ENCODE results near the gene ZNF454.

The ZNF454 gene

DNA sequence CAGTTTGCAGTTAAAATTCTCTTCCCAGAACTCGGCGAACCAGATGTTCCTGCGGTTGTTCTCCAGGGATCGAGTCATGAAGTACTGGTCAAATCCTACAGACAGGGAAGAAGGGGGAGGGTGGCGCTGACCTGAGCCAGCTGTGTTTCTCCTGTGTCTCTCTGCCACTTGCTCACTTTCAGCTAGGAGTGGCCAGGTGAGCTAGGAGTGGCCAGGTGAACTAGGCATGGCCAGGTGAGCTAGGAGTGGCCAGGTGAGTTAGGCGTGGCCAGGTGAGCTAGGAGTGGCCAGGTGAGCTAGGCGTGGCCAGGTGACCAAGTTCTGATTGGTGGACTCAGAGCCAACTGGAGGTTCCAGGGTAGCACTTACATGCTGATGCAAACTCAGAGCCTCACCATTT lies 48.3 kb downstream of the ZNF454 start:
- no peak for TF ChIP-seq SIN3A (IDR thresholded peaks at IDR 0.05; ENCODE audit: borderline replicate concordance, insufficient read depth, low read length)
- TF ChIP-seq, protein P1, sequence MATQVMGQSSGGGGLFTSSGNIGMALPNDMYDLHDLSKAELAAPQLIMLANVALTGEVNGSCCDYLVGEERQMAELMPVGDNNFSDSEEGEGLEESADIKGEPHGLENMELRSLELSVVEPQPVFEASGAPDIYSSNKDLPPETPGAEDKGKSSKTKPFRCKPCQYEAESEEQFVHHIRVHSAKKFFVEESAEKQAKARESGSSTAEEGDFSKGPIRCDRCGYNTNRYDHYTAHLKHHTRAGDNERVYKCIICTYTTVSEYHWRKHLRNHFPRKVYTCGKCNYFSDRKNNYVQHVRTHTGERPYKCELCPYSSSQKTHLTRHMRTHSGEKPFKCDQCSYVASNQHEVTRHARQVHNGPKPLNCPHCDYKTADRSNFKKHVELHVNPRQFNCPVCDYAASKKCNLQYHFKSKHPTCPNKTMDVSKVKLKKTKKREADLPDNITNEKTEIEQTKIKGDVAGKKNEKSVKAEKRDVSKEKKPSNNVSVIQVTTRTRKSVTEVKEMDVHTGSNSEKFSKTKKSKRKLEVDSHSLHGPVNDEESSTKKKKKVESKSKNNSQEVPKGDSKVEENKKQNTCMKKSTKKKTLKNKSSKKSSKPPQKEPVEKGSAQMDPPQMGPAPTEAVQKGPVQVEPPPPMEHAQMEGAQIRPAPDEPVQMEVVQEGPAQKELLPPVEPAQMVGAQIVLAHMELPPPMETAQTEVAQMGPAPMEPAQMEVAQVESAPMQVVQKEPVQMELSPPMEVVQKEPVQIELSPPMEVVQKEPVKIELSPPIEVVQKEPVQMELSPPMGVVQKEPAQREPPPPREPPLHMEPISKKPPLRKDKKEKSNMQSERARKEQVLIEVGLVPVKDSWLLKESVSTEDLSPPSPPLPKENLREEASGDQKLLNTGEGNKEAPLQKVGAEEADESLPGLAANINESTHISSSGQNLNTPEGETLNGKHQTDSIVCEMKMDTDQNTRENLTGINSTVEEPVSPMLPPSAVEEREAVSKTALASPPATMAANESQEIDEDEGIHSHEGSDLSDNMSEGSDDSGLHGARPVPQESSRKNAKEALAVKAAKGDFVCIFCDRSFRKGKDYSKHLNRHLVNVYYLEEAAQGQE (IDR thresholded peaks at IDR 0.05; ENCODE audit: insufficient read depth in 1 of 2, low read depth in 2 of 2, low read length in 2 of 2), result no peak
- no peak for TF ChIP-seq POLR2AphosphoS5 (IDR thresholded peaks at IDR 0.05; ENCODE audit: low read depth, low read length)
- TF ChIP-seq TAF1 (IDR thresholded peaks at IDR 0.05; ENCODE audit: borderline replicate concordance, insufficient read depth, low read length), result no peak
- no peak for TF ChIP-seq FOXP2 (optimal IDR thresholded peaks at IDR 0.05; ENCODE audit: borderline replicate concordance, extremely low read depth, extremely low read length, insufficient read depth)

DNA sequence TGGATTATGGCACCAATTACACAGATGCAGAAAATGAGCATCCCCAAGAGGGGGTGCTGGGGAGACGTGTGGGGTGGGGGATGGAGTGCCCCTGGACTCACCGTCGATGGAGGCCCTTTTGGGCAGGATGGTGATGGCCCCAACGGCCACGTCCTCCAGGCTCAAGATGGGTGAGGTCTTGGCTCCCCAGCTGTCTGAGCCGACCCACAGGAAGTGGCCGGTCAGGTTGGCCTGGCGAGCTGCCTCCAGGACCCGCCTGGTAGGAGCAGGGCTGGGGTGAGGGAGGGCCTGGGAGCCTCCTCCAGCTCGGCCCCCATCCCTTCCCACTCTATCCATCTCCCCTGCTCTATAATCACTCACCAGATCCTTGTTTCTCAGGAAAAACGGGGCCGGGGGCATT lies 49.5 kb downstream of the ZNF454 start:
- TF ChIP-seq, protein P1 (IDR thresholded peaks at IDR 0.05; ENCODE audit: insufficient read depth in 1 of 2, low read depth in 2 of 2, low read length in 2 of 2), result no peak
- TF ChIP-seq SIN3A (IDR thresholded peaks at IDR 0.05; ENCODE audit: borderline replicate concordance, insufficient read depth, low read length) (no peak), FOXP2 (optimal IDR thresholded peaks at IDR 0.05; ENCODE audit: borderline replicate concordance, extremely low read depth, extremely low read length, insufficient read depth) (no peak), POLR2AphosphoS5 (IDR thresholded peaks at IDR 0.05; ENCODE audit: low read depth, low read length) (no peak), TAF1 (IDR thresholded peaks at IDR 0.05; ENCODE audit: borderline replicate concordance, insufficient read depth, low read length) (no peak)

DNA sequence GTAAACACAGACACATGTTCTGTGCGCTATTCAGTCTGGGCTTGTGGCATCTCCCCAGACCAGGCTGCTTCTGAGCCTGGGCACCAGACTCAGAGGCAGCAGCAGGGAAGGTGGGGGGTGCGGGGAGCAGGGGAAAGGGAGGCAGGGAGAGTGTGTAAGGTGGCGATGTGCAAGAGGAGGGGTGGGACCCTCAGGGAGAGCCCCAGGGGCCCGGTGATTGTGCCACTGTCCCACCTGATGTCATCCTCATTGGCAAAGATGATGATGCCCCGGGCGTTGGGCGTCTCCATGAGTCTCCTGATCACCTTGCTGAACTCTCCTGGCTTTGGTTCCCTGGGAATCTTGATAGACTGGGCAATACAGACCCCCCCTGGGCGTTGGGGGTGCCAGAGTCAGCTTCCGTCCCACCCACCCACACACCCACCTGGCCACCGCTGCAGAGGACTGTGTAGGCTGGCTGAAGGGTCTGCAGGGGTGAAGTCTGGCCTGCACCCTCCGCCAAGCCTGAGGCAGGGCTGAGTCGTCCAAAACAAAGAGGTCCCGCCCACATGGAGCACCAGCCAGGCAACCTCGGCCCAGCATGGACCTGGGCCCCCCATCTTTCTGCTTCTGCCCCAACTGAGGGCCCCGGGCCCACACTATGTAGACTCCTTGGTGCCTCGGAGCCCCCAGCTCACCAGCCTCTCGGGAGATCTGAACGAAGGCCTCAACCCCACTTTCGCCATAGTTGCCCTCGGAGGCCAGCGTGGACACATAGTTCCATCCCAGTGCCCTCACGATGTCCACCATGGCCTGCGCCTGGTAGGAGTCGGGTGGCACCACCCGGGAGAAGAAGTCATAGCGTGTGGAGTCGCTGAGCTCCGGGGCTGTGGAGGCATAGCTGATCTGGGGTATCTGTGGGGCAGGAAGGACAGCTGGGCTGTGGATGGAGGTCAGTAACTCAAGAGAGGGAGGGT lies 50.5 kb downstream of the ZNF454 start:
- TF ChIP-seq, protein P1 (IDR thresholded peaks at IDR 0.05; ENCODE audit: insufficient read depth in 1 of 2, low read depth in 2 of 2, low read length in 2 of 2), result no peak
- TF ChIP-seq SIN3A (IDR thresholded peaks at IDR 0.05; ENCODE audit: borderline replicate concordance, insufficient read depth, low read length) (no peak), POLR2AphosphoS5 (IDR thresholded peaks at IDR 0.05; ENCODE audit: low read depth, low read length) (no peak), TAF1 (IDR thresholded peaks at IDR 0.05; ENCODE audit: borderline replicate concordance, insufficient read depth, low read length) (no peak), FOXP2 (optimal IDR thresholded peaks at IDR 0.05; ENCODE audit: borderline replicate concordance, extremely low read depth, extremely low read length, insufficient read depth) (no peak)

DNA sequence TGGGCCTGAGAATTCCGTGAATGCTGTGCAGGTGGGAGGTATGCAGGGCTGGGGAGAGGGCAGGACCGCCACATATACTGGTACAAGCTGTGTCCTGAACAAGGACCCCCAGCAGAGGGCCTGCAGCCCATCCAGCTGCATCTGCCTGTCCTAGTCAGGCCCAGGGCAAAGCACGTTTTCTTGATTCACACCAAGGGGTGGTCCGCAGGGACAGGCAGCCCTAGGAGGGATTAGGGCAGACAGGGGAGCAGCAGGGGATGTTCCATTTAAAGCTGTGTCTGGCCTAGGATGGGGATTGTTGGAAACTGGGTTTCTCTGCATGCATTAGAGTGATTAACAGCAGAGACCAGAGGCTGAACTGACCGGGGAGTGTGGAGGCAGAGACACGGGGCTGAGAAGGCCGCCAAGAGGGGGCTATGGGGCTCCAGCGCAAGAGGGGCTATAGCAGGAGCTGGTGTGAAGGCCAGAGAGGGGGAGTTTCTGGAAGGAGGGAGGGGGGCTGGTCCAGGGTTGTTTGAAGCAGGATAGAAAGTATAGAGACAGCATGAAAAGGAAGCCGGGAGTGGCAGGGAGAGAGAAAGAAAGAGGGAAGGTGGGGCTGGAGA lies 51.4 kb downstream of the ZNF454 start:
- TF ChIP-seq TAF1 (IDR thresholded peaks at IDR 0.05; ENCODE audit: borderline replicate concordance, insufficient read depth, low read length), result no peak

DNA sequence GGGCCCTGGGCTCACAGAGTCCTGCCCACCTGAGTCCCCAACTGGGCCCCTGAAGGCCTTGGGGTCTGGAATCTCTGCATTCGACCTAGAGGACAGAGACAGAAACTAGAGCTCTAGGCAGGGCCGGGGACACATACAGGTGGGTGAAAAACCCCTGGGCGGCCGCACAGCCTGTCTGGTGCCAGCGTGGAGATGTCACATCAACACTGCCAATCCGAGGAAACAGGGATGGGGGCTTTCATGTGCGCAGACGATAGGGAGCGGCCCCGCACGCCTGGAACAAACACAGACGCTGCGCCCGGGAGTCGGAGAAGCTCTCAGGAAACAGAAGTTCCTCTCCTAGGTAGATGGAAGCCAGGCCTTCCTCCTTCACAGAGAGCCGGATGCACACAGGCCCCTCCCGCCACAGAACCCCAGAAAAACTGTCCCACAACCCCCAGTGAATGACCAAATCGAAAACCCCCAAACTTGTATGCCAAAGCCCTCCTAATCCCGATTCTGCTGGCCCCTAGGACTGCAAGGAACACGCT lies 52.3 kb downstream of the ZNF454 start:
- TF ChIP-seq, protein P1 (IDR thresholded peaks at IDR 0.05; ENCODE audit: insufficient read depth in 1 of 2, low read depth in 2 of 2, low read length in 2 of 2), result no peak
- TF ChIP-seq POLR2AphosphoS5 (IDR thresholded peaks at IDR 0.05; ENCODE audit: low read depth, low read length) (no peak), SIN3A (IDR thresholded peaks at IDR 0.05; ENCODE audit: borderline replicate concordance, insufficient read depth, low read length) (no peak), FOXP2 (optimal IDR thresholded peaks at IDR 0.05; ENCODE audit: borderline replicate concordance, extremely low read depth, extremely low read length, insufficient read depth) (no peak)

Data from PFSK-1 (cell line).